Mesendoderm (in vitro differentiated cells): ENCODE data around the gene AIRE.
"Not testable (repeated sequence)": the region's sequence is repeated elsewhere in the genome, so short reads cannot be mapped to it uniquely, and the experiment has no call there.

ENCODE experiments used
- DNase-seq: peaks from one replicate; pipeline ENCODE4 v3.0.0; 2013
- H2AK5ac ChIP-seq: 2 replicates; pipeline ENCODE4 v1.6.1; 2013; ENCODE audit warnings: low read length, inconsistent platforms
- H2BK120ac ChIP-seq: 2 replicates; pipeline ENCODE4 v1.6.1; 2013; ENCODE audit warnings: low read depth, mild to moderate bottlenecking, low read length, moderate library complexity, mixed read lengths
- H2BK15ac ChIP-seq: replicated peaks from 2 replicates; pipeline ENCODE4 v1.6.1; 2013; ENCODE audit warnings: low read depth, mild to moderate bottlenecking, moderate library complexity
- H2BK5ac ChIP-seq: 2 replicates; pipeline ENCODE4 v1.6.1; 2013; ENCODE audit warnings: low read length, inconsistent platforms
- H3K18ac ChIP-seq: 2 replicates; pipeline ENCODE4 v1.6.1; 2013; ENCODE audit warnings: mild to moderate bottlenecking, low read length, mixed read lengths
- H3K23ac ChIP-seq: one replicate; pipeline ENCODE4 v1.6.1; 2013; ENCODE audit warnings: low read length
- H3K27ac ChIP-seq: 2 replicates; pipeline ENCODE4 v1.5.1; 2013; ENCODE audit warnings: low read depth, mild to moderate bottlenecking, inconsistent platforms, low read length, moderate library complexity
- H3K27me3 ChIP-seq: 2 replicates; pipeline ENCODE4 v1.6.1; 2013; ENCODE audit warnings: low read length, control low read depth, mild to moderate bottlenecking, inconsistent platforms; ENCODE audit not compliant: insufficient read depth, poor library complexity
- H3K36me3 ChIP-seq: 2 replicates; pipeline ENCODE4 v1.6.1; 2013; ENCODE audit warnings: low read length, inconsistent platforms; ENCODE audit not compliant: control insufficient read depth, insufficient read depth
- H3K4ac ChIP-seq: one replicate; pipeline ENCODE4 v1.6.1; 2013; ENCODE audit warnings: low read depth, mild to moderate bottlenecking, low read length, moderate library complexity
- H3K4me1 ChIP-seq: 2 replicates; pipeline ENCODE4 v1.6.1; 2013; ENCODE audit warnings: low read depth, low read length, inconsistent platforms; ENCODE audit not compliant: control insufficient read depth
- H3K4me2 ChIP-seq: 2 replicates; pipeline ENCODE4 v1.6.1; 2013; ENCODE audit warnings: low read length
- H3K4me3 ChIP-seq: 2 replicates; pipeline ENCODE4 v1.5.1; 2013; ENCODE audit warnings: mild to moderate bottlenecking, low read length
- H3K56ac ChIP-seq: one replicate; pipeline ENCODE4 v1.6.1; 2013; ENCODE audit warnings: low read length
- H3K79me1 ChIP-seq: 2 replicates; pipeline ENCODE4 v1.6.1; 2013; ENCODE audit warnings: low read length, inconsistent platforms
- H3K79me2 ChIP-seq: 2 replicates; pipeline ENCODE4 v1.6.1; 2013; ENCODE audit warnings: mild to moderate bottlenecking, low read length; ENCODE audit not compliant: control insufficient read depth, insufficient read depth
- H3K9ac ChIP-seq: 2 replicates; pipeline ENCODE4 v1.6.1; 2013; ENCODE audit warnings: low read length, inconsistent platforms
- H4K5ac ChIP-seq: one replicate; pipeline ENCODE4 v1.6.1; 2013; ENCODE audit warnings: low read length
- H4K8ac ChIP-seq: one replicate; pipeline ENCODE4 v1.6.1; 2013; ENCODE audit warnings: low read depth, mild to moderate bottlenecking, control low read depth, low read length, moderate library complexity
- WGBS: extraction: QIAGEN DNeasy Blood & Tissue Kit; methylation state at CpG from one replicate; pipeline ENCODE4 v1.1.7; 2013; ENCODE audit warnings: low lambda C conversion rate, missing lambda C conversion rate; ENCODE audit not compliant: insufficient coverage; ENCODE audit errors: extremely low coverage; 5-methylcytosine and 5-hydroxymethylcytosine counted together

AIRE gene

GRCh38 chr21:44247904-44248303, 37.8 kb upstream of the AIRE start:
- H3K23ac ChIP-seq, H2AK5ac ChIP-seq, H2BK15ac ChIP-seq, H3K4me1 ChIP-seq, H3K79me2 ChIP-seq, H4K8ac ChIP-seq, H4K5ac ChIP-seq, H3K56ac ChIP-seq, DNase-seq, H3K27ac ChIP-seq, H2BK5ac ChIP-seq, H3K18ac ChIP-seq, H3K36me3 ChIP-seq, H3K4ac ChIP-seq, H3K4me2 ChIP-seq, H3K27me3 ChIP-seq, H3K4me3 ChIP-seq, H3K9ac ChIP-seq, H2BK120ac ChIP-seq, H3K79me1 ChIP-seq: not testable (repeated sequence)
- WGBS: no CpG with 5 or more reads among the region's 17 CpGs

- H2BK5ac ChIP-seq, H3K27ac ChIP-seq, H2BK120ac ChIP-seq, H4K5ac ChIP-seq, H3K4me1 ChIP-seq, H3K56ac ChIP-seq, H3K18ac ChIP-seq, H3K9ac ChIP-seq, H3K79me2 ChIP-seq, H3K4ac ChIP-seq, H2AK5ac ChIP-seq, H3K27me3 ChIP-seq, DNase-seq, H2BK15ac ChIP-seq, H3K4me2 ChIP-seq, H3K79me1 ChIP-seq, H3K36me3 ChIP-seq, H4K8ac ChIP-seq, H3K23ac ChIP-seq, H3K4me3 ChIP-seq: not testable (repeated sequence)
- WGBS: no CpG with 5 or more reads among the region's 33 CpGs
These were observed 36.3 kb upstream of the AIRE start for GRCh38 chr21:44249204-44250037.

GRCh38 chr21:44253832-44254710, 31.6 kb upstream of the AIRE start:
- no peak overlapping the region for H3K27ac ChIP-seq
- H3K4ac ChIP-seq: no peak overlapping the region
- no peak overlapping the region for H3K56ac ChIP-seq
- no peak overlapping the region for H3K4me3 ChIP-seq
- no peaks in the 10 kb centered on the region for H3K27me3 ChIP-seq
- H3K9ac ChIP-seq: no peak overlapping the region
- H2BK5ac ChIP-seq: no peak overlapping the region
- H3K36me3 ChIP-seq: no peaks in the 10 kb centered on the region
- H2BK120ac ChIP-seq: no peak overlapping the region
- no peak overlapping the region for H2BK15ac ChIP-seq
- H3K18ac ChIP-seq: no peak overlapping the region
- no peaks in the 10 kb centered on the region for H3K4me1 ChIP-seq
- H3K79me2 ChIP-seq: no peaks in the 10 kb centered on the region
- no peaks in the 10 kb centered on the region for H3K79me1 ChIP-seq
- H4K8ac ChIP-seq: no peak overlapping the region
- no peak overlapping the region for H2AK5ac ChIP-seq
- no CpG with 5 or more reads among the region's 29 CpGs for WGBS
- H3K4me2 ChIP-seq: no peak overlapping the region
- no peak overlapping the region for H4K5ac ChIP-seq
- H3K23ac ChIP-seq: no peak overlapping the region
- no peak for DNase-seq

- Histone ChIP-seq H3K4me3 (no peak overlapping the region), H3K79me1 (no peaks in the 10 kb centered on the region), H3K4me2 (no peak overlapping the region), H4K8ac (no peak overlapping the region), H3K4me1 (no peaks in the 10 kb centered on the region), H3K56ac (no peak overlapping the region), H3K23ac (no peak overlapping the region), H3K18ac (no peak overlapping the region), H3K79me2 (no peaks in the 10 kb centered on the region), H3K36me3 (no peaks in the 10 kb centered on the region), H2AK5ac (no peak overlapping the region), H3K27ac (no peak overlapping the region), H2BK120ac (no peak overlapping the region), H3K4ac (no peak overlapping the region), H3K27me3 (no peaks in the 10 kb centered on the region), H3K9ac (no peak overlapping the region), H2BK15ac (no peak overlapping the region), H4K5ac (no peak overlapping the region), H2BK5ac (no peak overlapping the region)
- DNase-seq: peak; percentile 16
- WGBS: no CpG with 5 or more reads among the region's 11 CpGs
These were observed 30.1 kb upstream of the AIRE start for GRCh38 chr21:44255511-44255981.

GRCh38 chr21:44258056-44258725, 27.5 kb upstream of the AIRE start:
- Histone ChIP-seq H3K27ac (no peak overlapping the region), H4K8ac (no peak overlapping the region), H3K4me3 (no peak overlapping the region), H3K79me1 (no peaks in the 10 kb centered on the region), H3K4me1 (peaks cover 2% of the 10 kb centered on the region), H3K79me2 (no peaks in the 10 kb centered on the region), H3K23ac (no peak overlapping the region), H3K4me2 (no peak overlapping the region), H2AK5ac (no peak overlapping the region), H3K27me3 (no peaks in the 10 kb centered on the region), H2BK5ac (no peak overlapping the region), H3K18ac (no peak overlapping the region), H3K36me3 (no peaks in the 10 kb centered on the region), H2BK120ac (no peak overlapping the region), H3K56ac (no peak overlapping the region), H4K5ac (no peak overlapping the region), H3K4ac (no peak overlapping the region), H2BK15ac (no peak overlapping the region), H3K9ac (no peak overlapping the region)
- DNase-seq: no peak
- no CpG with 5 or more reads among the region's 34 CpGs for WGBS
